GM13977 (cell line): Measurements from ENCODE around the gene SH3RF3.

Experiments used
- DNase-seq: peaks from one replicate; pipeline ENCODE4 v3.0.0; 2012; ENCODE audit warnings: low spot score
- CTCF ChIP-seq: IDR thresholded peaks from 2 replicates; pipeline ENCODE4 v1.5.1; 2012; ENCODE audit warnings: mild to moderate bottlenecking, control low read depth; ENCODE audit not compliant: insufficient read depth; ENCODE audit errors: extremely low read depth, missing control alignments
- in situ Hi-C: fragments of 300-500 bp; cut with MboI; formaldehyde crosslinking; loops from one replicate; pipeline ENCODE4 v1.12.0; 2022; ENCODE audit warnings: low sequenced_read_pairs, low pct_unique_long_range_greater_than_20kb, mixed read lengths, inconsistent platforms; ENCODE audit not compliant: unreplicated experiment

Gene SH3RF3

GRCh38 chr2:109135359-109136197, 6.6 kb downstream of the SH3RF3 start:
- TF ChIP-seq CTCF, result no peak
- in situ Hi-C loops, result loop anchor here (10.0 kb wide), 1 partner anchor 369 kb away; no protein-coding TSS in a partner anchor
- no peak for DNase-seq

- in situ Hi-C loops, result loop anchor here (10.0 kb wide), 1 partner anchor 368 kb away; no protein-coding TSS in a partner anchor
- DNase-seq, result no peak
- TF ChIP-seq CTCF, result no peak
Measured at GRCh38 chr2:109136542-109136941, 7.5 kb downstream of the SH3RF3 start.

GRCh38 chr2:109137616-109138015, 8.6 kb downstream of the SH3RF3 start:
- in situ Hi-C loops, result loop anchor here (10.0 kb wide), 1 partner anchor 367 kb away; no protein-coding TSS in a partner anchor
- TF ChIP-seq CTCF, result no peak
- DNase-seq, result no peak

- in situ Hi-C loops, result loop anchor here (10.0 kb wide), 1 partner anchor 366 kb away; no protein-coding TSS in a partner anchor
- TF ChIP-seq CTCF, result no peak
- no peak for DNase-seq
Measured at GRCh38 chr2:109138449-109138848, 9.4 kb downstream of the SH3RF3 start.

GRCh38 chr2:109139002-109139401, 10.0 kb downstream of the SH3RF3 start:
- in situ Hi-C loops, result loop anchor here (10.0 kb wide), 1 partner anchor 366 kb away; no protein-coding TSS in a partner anchor
- no peak for TF ChIP-seq CTCF

GRCh38 chr2:109139865-109140396, 10.9 kb downstream of the SH3RF3 start:
- in situ Hi-C loops, result loop anchor here (10.0 kb wide), 1 partner anchor 365 kb away; no protein-coding TSS in a partner anchor
- DNase-seq, result no peak
- no peak for TF ChIP-seq CTCF

More at GRCh38 chr2:109139002-109139401, 10.0 kb downstream of the SH3RF3 start:
- no peak for DNase-seq
